ENCODE data around the gene GNAT3. TPM values are rescaled to one million over a fixed set of nuclear protein-coding genes. Genes with fewer than 3 reads are reported as not detected.

Gene GNAT3
- total RNA-seq, 1 experiment from 2014 or later: not detected

DNA sequence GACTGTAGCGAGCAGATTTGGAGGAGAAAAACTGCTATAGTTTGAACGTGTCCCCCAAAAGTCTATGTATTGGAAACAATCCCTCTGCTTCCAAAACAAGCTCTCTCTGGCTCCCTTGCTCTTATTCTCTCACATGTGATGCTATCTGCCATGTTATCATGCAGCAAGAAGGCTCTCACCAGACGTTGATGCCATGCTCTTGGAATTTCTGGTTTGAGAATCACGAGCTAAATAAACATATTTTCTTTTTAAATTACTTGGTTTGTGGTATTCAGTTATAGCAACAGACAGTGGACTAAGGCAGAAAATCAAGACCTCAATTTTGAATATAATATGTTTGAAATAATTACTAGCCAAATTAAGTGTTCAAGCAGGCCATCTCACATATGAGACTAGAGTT lies 17.5 kb upstream of the GNAT3 start:
- intact Hi-C loops (cut with micrococcal nuclease; ENCODE audit: unreplicated experiment): no loop called here
- peaks cover 17% of the 10 kb centered on the region for H3K4me1 Mint-ChIP-seq (ENCODE audit: low read depth, unreplicated experiment)
- H3K36me3 Mint-ChIP-seq (ENCODE audit: insufficient read depth, unreplicated experiment): no peaks in the 10 kb centered on the region
- CTCF ChIA-PET: no interaction called here
- no peaks in the 10 kb centered on the region for H3K27me3 Mint-ChIP-seq (ENCODE audit: unreplicated experiment)
- BruUV-seq (replicated peaks): no TSS peak
- peaks cover 6% of the 10 kb centered on the region for H3K9me3 Mint-ChIP-seq (ENCODE audit: low read depth, unreplicated experiment)
- no peak for DNase-seq
- no peak overlapping the region for H3K27ac Mint-ChIP-seq (ENCODE audit: unreplicated experiment)
- no peak overlapping the region for H3K4me3 Mint-ChIP-seq (ENCODE audit: low read depth, unreplicated experiment)
- TF ChIP-seq, protein P1, sequence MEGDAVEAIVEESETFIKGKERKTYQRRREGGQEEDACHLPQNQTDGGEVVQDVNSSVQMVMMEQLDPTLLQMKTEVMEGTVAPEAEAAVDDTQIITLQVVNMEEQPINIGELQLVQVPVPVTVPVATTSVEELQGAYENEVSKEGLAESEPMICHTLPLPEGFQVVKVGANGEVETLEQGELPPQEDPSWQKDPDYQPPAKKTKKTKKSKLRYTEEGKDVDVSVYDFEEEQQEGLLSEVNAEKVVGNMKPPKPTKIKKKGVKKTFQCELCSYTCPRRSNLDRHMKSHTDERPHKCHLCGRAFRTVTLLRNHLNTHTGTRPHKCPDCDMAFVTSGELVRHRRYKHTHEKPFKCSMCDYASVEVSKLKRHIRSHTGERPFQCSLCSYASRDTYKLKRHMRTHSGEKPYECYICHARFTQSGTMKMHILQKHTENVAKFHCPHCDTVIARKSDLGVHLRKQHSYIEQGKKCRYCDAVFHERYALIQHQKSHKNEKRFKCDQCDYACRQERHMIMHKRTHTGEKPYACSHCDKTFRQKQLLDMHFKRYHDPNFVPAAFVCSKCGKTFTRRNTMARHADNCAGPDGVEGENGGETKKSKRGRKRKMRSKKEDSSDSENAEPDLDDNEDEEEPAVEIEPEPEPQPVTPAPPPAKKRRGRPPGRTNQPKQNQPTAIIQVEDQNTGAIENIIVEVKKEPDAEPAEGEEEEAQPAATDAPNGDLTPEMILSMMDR (IDR thresholded peaks at IDR 0.05; ENCODE audit: unreplicated experiment): no peak

DNA sequence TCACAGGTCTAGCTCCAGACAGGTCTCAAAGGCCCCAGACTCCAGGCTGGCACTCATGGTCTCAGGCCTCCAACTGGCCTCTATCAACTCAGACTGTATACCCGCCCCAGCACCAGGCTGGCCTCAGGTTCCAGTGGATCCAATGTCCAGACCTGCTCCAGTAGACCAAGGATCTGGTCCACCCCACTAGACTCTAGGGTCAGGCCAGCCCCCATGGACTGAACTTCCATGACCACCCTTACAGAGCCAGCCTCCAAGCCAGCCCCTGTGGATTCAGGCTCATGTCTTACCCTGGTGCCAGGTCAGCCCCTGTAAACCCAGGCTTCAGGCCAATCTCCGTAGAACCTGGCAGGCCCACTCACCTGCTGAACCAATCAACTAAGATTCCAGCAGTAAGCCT lies 16.8 kb upstream of the GNAT3 start:
- CTCF ChIA-PET: no interaction called here
- no peak overlapping the region for H3K4me3 Mint-ChIP-seq (ENCODE audit: low read depth, unreplicated experiment)
- peaks cover 13% of the 10 kb centered on the region for H3K4me1 Mint-ChIP-seq (ENCODE audit: low read depth, unreplicated experiment)
- intact Hi-C loops (cut with micrococcal nuclease; ENCODE audit: unreplicated experiment): no loop called here
- no peaks in the 10 kb centered on the region for H3K27me3 Mint-ChIP-seq (ENCODE audit: unreplicated experiment)
- H3K27ac Mint-ChIP-seq (ENCODE audit: unreplicated experiment): no peak overlapping the region
- no peaks in the 10 kb centered on the region for H3K36me3 Mint-ChIP-seq (ENCODE audit: insufficient read depth, unreplicated experiment)
- TF ChIP-seq, protein P1 (IDR thresholded peaks at IDR 0.05; ENCODE audit: unreplicated experiment): no peak
- no peak for DNase-seq
- BruUV-seq (replicated peaks): no TSS peak
- peaks cover 6% of the 10 kb centered on the region for H3K9me3 Mint-ChIP-seq (ENCODE audit: low read depth, unreplicated experiment)

DNA sequence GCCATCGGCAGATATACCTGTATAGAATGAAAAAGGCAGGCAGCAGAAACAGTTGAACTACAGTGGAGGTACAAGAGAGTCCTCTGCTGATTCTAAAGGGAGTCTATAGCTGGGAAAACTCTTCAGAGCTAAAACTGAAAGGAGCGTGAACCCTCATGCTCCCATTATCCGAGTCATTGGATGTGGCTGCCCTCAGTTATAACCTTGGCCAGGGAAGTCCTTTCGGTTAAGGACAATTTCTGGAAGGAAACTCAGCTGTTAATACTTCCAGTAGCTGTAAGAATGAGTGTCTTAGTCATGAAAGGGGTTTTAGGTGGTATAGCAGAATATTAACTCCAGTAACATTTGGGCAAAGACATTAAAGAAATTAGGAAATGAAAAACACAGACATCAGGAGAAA lies 14.6 kb upstream of the GNAT3 start:
- H3K4me1 Mint-ChIP-seq (ENCODE audit: low read depth, unreplicated experiment): no peaks in the 10 kb centered on the region
- no TSS peak for BruUV-seq (replicated peaks)

DNA sequence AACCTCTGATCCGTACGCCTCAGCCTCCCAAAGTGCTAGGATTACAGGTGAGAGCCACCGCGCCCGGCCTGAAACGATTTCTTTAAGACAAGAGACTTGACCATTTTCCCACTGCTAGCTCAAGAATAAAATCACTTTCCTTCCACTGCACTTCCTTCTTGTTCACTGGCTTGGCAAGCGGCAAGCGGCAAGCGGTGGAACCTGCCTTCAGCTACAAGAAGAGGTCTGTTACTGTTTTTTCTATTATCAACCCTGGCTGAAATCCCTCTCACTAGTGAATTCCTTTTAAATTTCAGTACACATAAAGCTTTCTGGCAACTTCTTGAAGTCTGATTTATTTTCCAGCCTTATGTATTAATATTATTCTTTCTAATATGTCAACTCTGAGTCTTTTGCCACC lies 12.8 kb upstream of the GNAT3 start:
- H3K27me3 Mint-ChIP-seq (ENCODE audit: unreplicated experiment): no peaks in the 10 kb centered on the region
- TF ChIP-seq, protein P1 (IDR thresholded peaks at IDR 0.05; ENCODE audit: unreplicated experiment): no peak
- H3K9me3 Mint-ChIP-seq (ENCODE audit: low read depth, unreplicated experiment): no peaks in the 10 kb centered on the region
- H3K36me3 Mint-ChIP-seq (ENCODE audit: insufficient read depth, unreplicated experiment): no peaks in the 10 kb centered on the region
- DNase-seq: no peak
- no peak overlapping the region for H3K27ac Mint-ChIP-seq (ENCODE audit: unreplicated experiment)
- CTCF ChIA-PET: no interaction called here
- H3K4me3 Mint-ChIP-seq (ENCODE audit: low read depth, unreplicated experiment): no peak overlapping the region
- H3K4me1 Mint-ChIP-seq (ENCODE audit: low read depth, unreplicated experiment): no peaks in the 10 kb centered on the region
- intact Hi-C loops (cut with micrococcal nuclease; ENCODE audit: unreplicated experiment): no loop called here
- no TSS peak for BruUV-seq (replicated peaks)

More for the DNA sequence above, 14.6 kb upstream of the GNAT3 start:
- no peak overlapping the region for H3K4me3 Mint-ChIP-seq (ENCODE audit: low read depth, unreplicated experiment)
- H3K27ac Mint-ChIP-seq (ENCODE audit: unreplicated experiment): no peak overlapping the region
- peaks cover 6% of the 10 kb centered on the region for H3K9me3 Mint-ChIP-seq (ENCODE audit: low read depth, unreplicated experiment)
- H3K36me3 Mint-ChIP-seq (ENCODE audit: insufficient read depth, unreplicated experiment): no peaks in the 10 kb centered on the region
- H3K27me3 Mint-ChIP-seq (ENCODE audit: unreplicated experiment): no peaks in the 10 kb centered on the region
- intact Hi-C loops (cut with micrococcal nuclease; ENCODE audit: unreplicated experiment): no loop called here
- TF ChIP-seq, protein P1 (IDR thresholded peaks at IDR 0.05; ENCODE audit: unreplicated experiment): no peak
- CTCF ChIA-PET: no interaction called here
- DNase-seq: no peak
